Measurements from ENCODE around the gene ATG16L2.

The ATG16L2 gene, protein sequence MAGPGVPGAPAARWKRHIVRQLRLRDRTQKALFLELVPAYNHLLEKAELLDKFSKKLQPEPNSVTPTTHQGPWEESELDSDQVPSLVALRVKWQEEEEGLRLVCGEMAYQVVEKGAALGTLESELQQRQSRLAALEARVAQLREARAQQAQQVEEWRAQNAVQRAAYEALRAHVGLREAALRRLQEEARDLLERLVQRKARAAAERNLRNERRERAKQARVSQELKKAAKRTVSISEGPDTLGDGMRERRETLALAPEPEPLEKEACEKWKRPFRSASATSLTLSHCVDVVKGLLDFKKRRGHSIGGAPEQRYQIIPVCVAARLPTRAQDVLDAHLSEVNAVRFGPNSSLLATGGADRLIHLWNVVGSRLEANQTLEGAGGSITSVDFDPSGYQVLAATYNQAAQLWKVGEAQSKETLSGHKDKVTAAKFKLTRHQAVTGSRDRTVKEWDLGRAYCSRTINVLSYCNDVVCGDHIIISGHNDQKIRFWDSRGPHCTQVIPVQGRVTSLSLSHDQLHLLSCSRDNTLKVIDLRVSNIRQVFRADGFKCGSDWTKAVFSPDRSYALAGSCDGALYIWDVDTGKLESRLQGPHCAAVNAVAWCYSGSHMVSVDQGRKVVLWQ

DNA sequence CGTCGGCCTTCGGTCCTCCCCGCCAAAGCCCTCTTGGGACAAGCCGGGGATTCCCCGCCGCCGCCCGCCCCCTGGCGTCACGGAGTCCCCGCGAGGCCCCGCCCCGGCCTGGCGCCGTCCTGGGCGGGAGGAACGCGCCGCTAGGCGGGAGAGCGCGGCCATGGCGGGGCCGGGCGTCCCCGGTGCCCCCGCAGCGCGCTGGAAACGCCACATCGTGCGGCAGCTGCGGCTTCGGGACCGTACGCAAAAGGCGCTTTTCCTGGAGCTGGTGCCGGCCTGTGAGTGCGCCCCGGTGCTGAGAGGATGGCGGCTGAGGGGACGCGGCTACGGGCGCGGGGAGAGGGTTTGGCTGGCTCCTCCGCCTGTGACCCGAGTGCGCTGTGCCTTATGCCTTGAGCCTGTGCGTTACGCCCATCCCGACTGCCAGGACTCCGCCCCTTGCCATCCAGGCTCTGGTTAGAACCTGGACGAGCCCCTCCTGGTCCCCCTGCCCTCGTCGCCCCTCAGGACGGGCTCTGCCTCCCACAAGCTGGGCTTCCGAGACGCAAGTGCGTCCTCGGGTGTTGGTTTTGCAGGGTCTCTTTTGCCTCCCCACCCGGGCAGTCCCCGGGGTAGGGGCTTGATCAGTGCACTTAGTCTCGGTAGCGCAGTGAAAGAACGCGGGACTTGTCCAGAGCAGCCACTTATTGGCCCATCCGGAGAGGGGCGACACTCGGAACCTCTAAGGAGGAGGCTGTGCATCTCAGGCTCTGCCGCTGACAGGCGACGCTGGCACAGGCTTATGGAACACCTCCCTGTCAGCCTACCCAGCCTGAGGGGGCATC, at the start of gene ATG16L2:
TSS of gene ATG16L2 (plus strand) at position 126 of the 824 bp plus-strand sequence. CDS start at position 161, 35 bp downstream.
- DNase-seq: peak; percentile 85

DNA sequence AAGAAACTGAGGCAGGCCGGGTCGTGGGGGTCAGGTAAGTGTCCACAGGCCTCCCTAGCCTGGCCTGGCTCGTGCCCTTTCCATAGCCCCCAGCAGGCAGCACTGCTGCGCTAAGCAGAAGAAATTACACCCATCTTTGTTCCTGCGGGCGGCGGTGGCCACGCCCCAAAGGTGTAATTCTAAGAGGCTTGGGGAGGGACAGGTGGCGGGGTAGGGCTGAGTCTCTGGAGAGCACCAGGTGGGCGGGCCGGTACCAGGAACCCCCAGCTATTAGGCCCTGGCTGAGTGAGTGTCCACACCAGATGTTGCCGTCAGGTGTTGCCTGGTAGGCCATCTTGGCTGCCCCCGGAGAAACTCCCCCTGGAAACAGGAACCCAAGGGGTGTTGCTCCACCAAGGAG, 49.7 kb upstream of the ATG16L2 start:
- no peak for DNase-seq

DNA sequence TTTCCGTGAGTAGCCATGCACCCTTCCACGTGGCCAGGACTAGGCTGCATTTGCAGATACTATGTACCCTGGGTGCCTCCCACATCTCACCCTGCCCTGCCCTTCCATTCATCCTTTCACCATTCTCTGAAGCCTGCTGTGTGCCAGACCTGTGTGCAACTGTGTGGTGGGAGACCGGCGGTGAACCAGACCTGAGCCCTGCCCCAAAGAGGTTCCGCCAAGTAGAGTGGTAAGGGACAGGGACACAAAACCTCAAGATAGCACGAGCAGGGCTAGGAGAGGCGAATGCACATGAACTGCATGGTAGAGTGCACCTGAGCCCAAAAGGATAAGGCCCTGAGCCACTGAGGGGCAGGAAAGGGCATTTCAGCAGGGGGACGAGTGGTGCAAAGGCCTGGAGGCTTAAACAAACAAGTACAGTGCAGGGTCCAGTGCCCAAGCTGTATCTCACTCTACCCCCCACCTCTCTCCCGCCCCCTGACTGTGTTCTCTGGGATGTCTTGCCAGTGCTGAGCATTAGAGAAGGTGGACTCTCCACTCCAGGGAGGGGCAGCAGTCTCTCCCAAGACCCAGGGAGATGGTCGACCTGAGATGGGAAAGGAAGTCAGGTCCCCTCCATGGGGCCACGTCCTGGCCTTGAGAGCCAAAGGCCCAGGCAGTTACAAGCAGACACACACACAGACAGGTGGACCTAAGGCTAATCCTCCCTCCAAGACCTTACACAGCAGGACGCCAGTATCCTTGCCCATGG, 47.9 kb upstream of the ATG16L2 start:
- no peak for DNase-seq

DNA sequence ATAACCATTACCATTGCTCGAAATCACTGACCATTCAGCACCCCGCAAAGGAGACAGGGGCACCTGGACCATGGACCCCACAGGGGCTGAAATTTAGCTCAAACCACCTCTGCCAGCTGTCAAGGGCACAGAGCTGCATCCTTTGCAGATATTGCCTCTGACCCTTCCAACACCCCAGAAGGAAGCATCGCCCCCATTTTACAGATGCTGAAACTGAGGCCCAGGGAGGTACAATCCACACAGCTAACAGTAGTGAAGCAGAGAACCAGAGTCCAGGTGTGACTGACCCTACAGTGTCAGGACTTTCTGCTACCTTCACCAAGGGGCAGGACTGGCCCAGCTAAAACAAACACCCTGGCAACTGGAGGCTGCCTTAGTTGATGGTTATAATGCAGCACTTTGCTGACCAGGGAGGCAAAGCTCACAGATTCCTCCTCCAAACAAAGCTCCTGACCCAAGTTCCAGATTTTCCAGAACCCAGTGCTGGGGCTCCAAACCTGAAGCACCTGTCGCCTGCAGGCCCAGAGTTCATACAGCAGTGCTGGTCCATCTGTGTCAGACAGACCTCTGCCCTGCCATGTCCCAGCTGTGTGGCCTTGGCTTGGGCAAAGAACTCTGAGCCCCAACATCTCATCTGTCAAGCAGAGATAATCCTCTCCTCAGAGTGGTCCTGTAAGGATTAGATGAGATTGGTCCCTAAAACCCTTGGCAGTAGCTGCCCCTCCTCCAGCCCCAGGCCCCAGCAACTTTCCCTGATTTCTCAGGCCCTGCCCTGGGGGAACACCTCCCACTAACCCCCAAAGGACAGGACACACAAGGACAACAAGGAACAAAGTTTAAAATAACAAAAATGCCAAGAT, 46.8 kb upstream of the ATG16L2 start:
- no peak for DNase-seq

DNA sequence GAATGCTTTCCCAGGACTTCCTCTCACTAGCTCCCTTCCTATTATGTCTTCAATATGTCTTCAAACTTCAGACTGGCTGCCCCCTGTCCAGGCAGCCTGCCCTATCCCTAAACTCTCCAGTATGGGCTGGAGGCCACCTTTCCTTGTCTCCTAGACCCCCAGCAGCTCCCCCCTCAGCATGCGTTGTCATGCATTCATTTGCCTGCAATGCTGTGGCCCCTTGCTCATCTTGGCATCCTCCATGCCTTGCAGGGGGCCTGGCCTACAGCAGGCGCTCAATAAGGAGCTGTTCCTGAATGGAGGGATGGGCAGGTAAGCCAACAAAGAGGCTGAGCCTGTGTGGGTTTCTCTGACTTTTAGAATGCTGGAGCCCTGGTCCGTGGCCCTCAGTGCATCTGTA, 45.6 kb upstream of the ATG16L2 start:
- DNase-seq: no peak

DNA sequence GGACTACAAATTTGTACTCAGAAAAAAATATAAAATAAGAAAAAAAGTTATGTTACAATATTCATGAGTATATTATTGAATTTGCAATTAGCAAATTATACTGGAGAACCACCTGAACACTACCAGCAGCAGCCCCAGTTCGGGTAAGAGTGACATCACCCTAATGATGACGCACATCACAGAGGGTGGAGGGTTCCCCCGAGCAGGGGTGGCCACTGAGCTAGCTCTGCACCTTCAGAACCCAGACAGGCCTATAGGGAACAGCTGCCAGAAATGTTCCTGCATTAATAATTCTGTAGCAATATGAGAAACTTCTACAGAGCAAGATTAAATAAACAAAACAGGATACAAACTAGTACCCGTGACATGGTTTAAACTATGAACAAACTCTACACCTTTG, 44.5 kb upstream of the ATG16L2 start:
- DNase-seq: no peak

DNA sequence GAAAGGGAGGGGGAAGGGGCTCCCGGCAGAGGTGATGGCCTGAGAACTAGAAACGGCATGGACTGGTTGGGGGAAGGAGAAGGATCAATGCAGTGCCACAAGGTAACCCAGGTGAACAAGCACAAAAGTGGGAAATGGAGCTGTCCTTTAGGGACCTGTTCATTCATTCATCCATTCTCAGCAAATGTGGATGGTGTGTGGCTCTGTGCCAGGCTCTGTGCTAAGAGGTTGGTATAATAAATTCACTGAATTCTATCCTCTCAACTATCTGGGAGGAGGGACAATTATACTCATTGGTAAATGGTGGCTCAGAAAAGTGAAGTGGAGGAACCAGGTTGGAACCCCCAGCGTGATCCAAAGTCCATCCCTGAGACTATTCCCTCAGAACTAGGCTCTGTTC, 43.4 kb upstream of the ATG16L2 start:
- no peak for DNase-seq

DNA sequence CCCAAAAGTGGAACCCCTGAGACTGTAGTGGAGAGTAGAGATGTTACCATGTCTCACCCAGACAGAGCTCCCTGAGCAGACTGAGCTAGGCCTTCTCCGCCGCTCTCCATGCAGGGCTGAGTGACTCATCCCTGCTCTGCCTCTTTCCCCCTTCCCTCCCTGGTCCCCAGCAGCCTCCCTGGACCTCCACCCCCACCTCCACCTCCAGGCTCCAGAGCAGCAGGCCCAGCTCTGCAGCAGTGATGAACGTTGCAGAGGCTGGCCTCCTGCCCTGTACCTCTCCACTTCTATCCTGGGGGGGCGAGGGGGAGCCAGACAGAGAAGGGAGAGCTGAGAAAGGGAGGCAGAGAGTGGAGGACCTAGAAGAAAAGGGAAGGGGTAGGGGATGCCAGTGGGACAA, 42.7 kb upstream of the ATG16L2 start:
- DNase-seq: no peak

DNA sequence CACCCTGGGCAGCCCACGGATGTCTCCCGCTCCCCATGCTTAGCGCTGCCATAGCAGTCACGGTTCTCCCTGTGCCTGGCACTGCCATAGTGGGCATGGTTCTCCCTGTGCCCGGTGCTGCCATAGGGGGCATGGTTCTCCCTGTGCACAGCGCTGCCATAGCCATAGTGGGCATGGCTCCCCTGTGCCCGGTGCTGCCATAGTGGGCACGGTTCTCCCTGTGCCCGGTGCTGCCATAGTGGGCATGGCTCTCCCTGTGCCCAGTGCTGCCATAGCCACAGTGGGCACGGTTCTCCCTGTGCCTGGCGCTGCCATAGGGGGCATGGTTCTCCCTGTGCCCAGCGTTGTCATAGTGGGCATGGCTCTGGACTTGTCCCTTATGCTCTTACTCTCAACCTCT, 42.2 kb upstream of the ATG16L2 start:
- no peak for DNase-seq

DNA sequence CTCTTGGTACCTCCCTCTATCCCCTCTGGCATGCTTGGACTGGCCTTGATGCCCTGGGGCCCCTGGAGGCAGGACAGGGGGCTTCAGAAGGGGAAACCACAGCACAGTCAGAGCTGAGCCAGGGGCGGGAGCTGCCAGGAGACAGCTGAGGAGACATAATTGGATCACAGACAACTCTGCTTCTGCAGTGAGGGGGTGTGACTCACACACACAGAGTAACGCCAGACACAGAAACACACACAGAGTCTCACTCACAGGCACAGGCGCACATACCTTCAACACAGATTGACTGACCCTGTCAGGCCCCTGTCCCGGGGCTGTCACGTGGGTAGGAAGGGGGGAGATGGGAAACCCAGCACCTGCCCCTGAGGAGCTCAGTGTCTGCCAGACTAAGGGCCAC, 40.9 kb upstream of the ATG16L2 start:
- no peak for DNase-seq

DNA sequence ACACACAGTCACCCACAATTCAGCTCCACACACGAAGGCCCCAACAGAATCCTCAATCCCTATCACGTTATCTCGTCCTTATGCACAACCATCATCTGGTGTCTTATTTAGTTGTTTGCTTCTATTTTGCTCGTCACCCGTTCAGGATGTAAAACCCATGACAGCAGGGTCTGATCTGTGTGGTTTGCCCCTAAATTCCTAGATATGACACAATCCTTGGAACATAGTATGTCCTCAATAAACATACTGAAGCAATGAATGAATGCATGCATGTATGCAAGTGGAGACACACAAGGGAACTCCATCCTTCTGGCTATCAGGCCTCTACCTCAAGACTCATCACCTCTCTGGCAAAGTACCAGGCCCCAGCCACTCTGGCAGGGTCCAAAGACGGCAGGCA, 40.5 kb upstream of the ATG16L2 start:
- DNase-seq: no peak

DNA sequence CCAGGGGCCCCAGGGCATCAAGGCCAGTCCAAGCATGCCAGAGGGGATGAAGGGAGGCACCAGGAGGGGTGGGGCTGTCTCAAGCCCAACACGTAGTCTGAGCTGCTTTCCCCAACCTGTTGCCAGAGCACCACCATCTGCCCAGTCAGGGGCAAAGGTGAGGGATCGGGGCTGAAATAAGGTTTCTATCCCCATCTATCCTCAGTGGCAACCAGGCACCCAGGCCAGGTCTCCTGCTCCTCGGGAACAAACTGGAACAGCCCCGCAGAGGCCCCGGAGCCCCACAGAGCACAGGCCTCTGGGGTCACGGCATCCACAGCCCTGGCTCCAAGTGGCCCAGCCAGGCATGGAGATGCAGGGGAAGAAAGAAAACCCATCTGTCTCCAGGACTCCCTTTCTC, 39.7 kb upstream of the ATG16L2 start:
- no peak for DNase-seq

DNA sequence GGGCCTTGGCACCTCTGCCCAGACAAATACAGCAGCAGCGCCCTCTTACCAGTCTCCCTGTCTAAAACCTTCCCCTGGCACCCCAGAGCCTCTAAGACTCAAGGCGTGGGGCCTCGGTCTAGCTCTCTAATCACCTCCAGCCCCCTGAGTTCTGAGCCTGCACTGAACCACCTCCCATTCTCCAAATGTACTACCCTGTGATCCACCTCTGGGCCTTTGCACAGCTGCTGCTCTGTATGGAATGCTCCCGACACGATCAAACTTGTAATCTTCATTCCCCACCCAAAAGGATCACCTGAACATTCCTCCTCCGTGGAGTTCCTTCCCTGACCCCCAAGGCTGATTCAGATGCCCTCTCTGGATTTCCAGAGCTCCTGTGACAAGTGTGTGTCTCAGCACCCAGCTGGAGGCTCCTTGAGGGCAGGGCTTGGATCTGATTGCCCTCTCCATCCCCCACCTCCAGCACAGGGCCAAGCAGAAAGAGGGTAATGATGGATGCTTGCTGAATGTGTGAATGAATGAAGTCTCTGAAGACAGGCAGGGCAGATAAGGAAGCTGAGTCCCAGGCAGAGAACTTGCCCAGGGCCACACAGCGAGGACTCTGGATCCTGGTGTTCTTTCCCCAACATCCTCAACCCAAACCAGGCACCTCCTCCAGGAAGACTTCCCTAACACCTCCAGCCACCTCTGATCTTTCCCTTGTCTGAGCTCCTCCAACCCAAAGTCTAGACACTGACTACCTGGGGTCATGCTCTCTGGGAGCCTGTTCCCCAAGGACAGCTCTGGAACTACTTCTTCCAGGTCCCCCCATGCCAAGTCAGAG, 38.7 kb upstream of the ATG16L2 start:
- no peak for DNase-seq

DNA sequence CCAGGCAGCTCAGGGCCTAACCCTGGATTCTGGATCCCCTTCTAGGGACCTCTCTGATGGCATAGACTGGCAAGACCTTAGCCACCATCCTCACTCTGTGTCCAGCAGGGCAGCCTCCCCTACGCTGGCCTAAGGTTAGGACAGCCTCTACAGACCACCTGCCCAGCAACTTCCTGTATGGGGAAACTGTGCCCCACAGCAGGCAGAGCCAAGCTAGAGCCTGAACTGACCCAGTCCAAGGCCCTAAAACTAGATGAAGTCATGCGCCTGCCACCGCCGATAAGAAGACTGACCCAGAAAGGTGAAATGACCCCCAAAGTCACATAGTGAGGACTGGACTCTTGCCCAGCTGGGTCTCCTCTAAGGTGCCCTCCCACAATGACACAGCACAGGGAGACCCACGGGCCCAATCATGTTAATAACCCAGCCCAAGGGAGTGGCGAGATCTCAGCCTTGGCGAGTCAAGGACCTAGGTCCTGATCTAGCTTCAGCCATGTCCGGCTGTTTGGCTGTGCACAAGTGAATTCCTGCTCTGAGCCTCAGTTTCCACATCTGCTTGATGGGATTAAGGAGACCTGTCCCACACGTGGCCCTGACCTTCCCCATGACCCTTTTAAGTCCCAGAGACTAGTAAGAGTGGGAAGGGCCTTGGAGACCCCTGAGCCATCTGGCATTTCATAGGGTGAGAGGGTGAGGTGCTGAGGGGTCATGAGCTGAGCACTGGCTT, 37.9 kb upstream of the ATG16L2 start:
- DNase-seq: no peak

DNA sequence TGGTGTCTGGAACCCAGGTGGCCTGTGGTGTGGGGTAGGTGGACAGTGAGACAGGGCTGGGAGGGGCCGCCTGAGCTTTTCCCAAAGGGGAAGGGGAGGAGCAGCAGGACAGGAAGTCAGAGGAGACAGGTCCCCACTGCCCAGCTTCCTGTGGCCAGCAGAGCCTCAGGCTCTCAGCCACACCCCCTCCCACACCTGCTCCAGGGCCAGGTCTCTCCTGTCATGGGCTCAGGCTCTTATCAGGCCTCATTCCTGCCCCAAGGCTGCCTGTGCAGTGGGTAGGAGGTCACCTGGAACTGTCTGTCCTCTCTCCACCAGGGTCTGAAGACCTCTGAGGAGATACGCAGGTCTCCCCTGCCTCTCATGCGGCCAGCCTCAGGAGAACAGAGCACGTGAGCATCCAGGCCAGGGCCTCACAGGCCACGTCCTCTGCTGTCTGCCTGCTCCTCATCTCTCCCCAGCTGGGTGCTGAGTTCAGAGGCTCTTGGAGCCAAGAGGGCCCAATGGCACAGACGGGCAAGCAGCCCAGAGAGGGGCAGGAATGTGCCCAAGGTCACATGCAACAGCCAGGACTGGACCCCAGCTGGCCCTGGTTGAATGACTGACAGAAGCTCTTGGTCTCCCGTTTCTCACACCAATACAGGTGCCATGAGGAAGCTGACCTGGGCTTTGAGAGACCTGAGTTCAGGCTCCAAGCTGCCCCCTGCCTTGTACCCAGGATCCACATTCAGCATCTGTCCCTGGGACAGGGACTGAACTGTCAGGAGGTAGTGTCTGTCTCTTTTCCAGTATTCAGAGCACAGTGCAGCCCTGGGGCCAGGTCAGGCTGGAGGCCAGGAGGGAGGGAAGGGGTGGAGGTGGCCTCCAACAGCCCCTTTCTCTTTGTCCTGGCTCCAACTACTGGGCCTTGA, 37.1 kb upstream of the ATG16L2 start:
- no peak for DNase-seq

DNA sequence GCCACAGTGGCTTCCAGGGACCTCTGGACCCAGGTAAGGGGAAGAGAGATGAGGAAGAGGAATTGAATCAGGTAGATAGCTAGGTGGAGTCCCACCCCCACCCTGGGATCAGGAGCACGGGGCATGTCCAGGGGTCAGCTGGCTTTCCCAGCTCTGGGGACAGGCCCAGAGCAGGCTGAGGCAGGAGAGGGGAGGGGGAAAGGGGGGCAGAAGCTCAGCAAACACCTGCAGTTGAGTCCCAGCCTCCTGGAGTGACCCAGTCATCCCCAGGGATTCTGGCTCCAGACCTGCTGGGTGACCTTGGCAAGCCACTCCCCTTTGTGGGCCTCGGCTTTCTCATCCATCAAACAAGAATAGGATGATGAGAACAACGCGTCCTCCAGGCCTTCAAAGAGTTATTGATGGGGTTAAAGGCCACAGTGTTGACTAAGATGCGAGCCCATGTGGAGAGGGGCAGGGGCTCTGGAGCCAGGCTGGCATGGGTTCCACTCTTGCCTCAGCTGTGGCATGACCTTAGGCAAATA, 36.4 kb upstream of the ATG16L2 start:
- DNase-seq: no peak

DNA sequence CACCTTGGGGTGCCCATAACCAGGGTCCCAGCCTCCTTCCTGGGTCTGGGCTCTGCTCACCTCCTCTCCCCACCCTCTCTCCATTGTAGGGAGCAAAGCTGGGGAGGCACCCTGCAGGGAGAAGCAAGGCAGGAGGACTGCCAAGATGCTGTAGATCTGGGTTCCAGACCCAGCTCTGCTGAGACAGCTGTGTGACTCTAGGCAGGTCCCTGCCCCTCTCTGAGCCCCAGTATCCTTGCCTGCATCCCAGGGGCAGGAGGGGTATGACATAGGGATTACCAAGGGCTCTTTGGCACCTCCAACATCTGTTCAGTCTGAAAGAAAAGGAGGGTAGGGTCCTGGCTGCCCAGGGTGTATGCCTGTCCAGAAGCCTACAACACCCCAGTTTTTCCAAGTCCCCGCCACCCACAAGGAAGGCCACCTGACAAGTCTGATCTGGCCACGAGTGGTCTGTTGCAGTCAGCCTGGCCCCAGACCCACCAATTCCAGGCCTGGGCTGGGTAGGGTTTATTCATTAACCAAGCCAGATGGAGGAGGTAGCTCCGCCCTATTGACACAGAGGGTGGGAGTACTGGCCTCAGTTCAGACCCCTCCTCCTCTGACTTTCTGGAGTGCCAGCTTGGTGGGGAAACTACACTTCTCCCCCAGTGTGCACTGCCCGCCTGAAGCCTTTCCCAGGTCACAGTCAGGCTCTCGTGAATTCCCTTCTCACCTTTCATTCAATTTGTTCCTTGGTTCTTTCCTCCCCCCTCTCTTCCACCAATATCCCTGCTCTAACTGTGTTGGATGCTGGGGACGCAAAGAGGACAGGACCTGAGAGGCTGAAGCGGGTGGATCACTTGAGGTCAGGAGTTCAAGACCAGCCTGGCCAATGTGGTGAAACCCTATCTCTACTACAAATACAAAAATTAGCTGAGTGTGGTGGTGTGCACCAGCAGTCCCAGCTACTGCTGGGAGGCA, 35.4 kb upstream of the ATG16L2 start:
- DNase-seq: no peak
